Measurements from ENCODE around the gene ADAMTSL1.

ADAMTSL1 gene

DNA sequence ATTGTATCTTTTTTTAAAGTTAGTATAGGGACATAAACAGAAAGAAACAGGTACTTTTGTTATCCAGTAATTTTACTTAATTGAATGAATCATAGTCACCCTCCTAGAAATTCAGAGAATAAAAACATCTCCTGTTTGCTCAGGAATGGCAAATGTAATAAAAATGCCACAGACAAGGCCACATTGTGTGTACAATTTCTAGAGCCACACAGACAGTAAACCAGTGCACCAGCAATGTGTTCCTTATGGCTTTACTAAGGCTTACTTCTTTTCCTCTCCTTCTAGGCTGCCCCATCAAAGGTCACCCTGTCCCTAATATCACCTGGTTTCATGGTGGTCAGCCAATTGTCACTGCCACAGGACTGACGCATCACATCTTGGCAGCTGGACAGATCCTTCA lies 413.6 kb downstream of the ADAMTSL1 start:
- FAIRE-seq: no peak
- DNase-seq (ENCODE audit: insufficient read length, low spot score): no peak
- no peak for TF ChIP-seq POLR2A (IDR thresholded peaks at IDR 0.05; ENCODE audit: low read depth, low read length)

DNA sequence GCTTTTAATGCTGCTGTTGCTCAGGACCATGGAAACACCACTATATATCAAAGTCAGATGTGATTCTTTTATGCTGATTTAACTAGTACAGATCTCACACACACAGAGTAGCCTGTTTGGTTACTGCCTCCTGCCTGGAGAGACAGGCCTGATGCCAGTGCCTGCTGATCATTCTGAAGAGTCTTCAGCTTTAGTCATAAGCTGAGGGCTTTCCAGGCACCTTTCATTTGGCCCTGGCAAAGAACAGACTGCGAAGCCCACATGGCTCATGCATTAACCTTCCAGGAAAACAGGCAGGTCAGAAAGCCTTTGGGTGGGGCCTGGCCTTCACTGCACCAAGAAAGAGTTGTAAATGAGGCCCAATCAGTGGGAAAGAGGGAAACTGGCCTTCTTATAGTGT lies 414.3 kb downstream of the ADAMTSL1 start:
- FAIRE-seq: no peak
- no peak for TF ChIP-seq POLR2A (IDR thresholded peaks at IDR 0.05; ENCODE audit: low read depth, low read length)
- DNase-seq (ENCODE audit: insufficient read length, low spot score): no peak

DNA sequence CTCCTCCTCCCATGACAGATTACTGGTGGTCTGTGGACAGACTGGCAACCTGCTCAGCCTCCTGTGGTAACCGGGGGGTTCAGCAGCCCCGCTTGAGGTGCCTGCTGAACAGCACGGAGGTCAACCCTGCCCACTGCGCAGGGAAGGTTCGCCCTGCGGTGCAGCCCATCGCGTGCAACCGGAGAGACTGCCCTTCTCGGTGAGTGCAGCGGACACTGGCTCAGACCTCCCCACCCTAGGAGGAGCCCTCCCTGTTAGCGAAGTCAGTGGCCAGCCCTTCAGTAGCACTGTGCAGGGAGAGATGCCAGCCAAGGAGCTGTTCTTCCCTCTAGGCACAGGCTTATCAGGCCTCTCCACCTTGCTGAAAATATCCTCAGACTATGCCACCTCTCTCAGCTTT lies 415.6 kb downstream of the ADAMTSL1 start:
- DNase-seq (ENCODE audit: insufficient read length, low spot score) (no peak), FAIRE-seq (no peak)
- no peak for TF ChIP-seq POLR2A (IDR thresholded peaks at IDR 0.05; ENCODE audit: low read depth, low read length)

DNA sequence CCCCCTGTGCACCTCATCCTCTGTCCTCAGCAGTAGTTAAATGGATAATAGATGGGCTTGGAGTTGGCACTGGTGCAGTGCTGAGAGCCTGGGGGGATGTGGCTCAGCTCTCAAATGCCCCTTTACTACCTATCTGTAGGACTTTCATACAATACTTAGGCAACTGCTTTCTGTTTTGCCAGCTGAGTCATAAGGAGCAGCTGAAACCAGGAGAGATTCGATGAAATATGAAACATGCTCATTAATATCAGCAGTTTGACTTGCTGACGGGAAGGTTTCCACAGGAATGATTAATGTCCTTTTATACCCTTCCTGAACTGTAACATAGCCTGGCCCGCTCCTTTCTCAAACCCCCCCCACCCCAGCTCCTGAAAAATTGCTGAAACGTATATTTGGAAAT lies 416.4 kb downstream of the ADAMTSL1 start:
- FAIRE-seq: peak; percentile 48
- TF ChIP-seq POLR2A (IDR thresholded peaks at IDR 0.05; ENCODE audit: low read depth, low read length): no peak
- DNase-seq (ENCODE audit: insufficient read length, low spot score): no peak

DNA sequence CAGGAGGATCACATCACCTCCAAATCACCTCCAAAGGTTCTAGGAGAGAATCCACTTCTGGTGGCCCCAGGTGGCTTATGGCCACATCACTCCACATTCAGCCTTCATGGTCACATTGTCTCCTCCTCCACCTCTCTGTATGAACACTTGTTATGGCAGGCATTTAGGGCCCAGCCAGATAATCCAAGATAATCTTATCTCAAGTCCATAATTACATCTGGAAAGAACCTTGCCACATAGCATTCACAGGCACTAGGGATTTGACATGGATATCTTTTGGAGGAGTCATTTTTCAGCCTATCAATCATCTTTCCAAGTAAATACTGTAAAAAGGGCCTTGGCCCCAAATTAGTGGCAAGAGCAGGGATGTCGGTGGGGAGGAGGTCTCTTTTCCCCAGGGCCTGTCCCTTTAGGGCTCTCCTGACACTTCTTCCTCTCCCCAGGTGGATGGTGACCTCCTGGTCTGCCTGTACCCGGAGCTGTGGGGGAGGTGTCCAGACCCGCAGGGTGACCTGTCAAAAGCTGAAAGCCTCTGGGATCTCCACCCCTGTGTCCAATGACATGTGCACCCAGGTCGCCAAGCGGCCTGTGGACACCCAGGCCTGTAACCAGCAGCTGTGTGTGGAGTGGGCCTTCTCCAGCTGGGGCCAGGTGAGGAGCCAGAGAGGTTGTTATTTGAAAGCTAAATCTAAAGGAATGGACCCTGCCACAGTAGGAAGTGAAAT lies 418.2 kb downstream of the ADAMTSL1 start:
- FAIRE-seq (no peak), DNase-seq (ENCODE audit: insufficient read length, low spot score) (no peak)
- no peak for TF ChIP-seq POLR2A (IDR thresholded peaks at IDR 0.05; ENCODE audit: low read depth, low read length)

DNA sequence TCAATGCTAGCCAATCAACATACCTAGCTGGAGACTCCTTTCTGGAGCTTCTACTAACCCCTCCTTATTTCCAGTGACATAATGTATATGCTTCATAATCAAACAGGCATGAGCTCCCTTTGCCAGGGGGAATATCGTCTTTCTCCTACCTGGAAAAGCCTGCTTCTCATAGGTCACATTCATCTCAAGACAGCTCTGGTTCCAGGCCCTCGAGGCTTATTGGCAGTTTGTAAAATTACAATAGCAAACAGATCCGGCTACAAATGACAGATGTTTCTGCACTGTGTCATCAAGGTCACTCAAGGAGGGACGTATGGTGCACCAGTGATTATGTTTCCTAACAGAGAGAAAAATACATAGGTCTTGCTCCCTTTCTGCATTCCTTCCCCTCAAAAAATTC lies 419.1 kb downstream of the ADAMTSL1 start:
- no peak for TF ChIP-seq POLR2A (IDR thresholded peaks at IDR 0.05; ENCODE audit: low read depth, low read length)
- DNase-seq (ENCODE audit: insufficient read length, low spot score) (no peak), FAIRE-seq (no peak)

DNA sequence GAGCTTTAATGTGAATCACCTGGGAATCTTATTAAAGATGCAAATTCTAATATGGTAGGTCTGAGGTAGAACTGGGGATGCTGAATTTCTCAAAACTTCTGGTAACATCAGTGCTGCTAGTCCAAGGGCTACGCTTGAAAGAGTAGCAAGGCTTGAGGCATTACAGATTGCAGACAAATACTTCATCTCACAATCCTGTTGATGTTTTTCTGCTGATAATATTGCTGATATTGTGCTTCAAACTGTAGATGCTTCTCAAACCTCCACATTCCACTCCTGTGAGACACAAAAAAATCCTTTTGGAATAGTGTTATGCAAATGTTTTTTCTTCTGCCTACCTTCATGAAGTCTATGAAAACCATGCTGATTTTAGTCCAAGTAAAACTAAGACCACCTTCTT lies 419.5 kb downstream of the ADAMTSL1 start:
- no peak for FAIRE-seq

DNA sequence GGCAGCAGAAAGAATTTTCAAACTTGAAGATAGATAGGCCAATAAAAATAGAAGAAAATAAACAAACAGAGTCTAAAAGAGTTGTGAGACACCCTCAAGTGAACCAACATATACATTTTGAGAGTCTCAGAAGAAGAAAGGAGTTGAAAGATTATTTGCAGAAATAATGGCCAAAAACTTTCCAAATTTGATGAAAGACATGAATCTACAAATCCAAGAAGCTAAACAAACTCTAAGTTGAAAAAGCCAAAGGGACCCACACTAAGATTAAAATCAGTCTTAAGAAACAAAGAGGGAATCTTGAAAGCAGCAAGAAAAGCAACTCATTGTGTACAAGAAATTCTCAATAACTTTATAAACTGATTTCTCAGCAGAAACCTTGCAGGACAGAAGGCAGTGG lies 422.1 kb downstream of the ADAMTSL1 start:
- DNase-seq (ENCODE audit: insufficient read length, low spot score) (no peak), FAIRE-seq (no peak)
- TF ChIP-seq POLR2A (IDR thresholded peaks at IDR 0.05; ENCODE audit: low read depth, low read length): no peak

More for the DNA sequence above, 419.5 kb downstream of the ADAMTSL1 start:
- TF ChIP-seq POLR2A (IDR thresholded peaks at IDR 0.05; ENCODE audit: low read depth, low read length): no peak
- no peak for DNase-seq (ENCODE audit: insufficient read length, low spot score)

DNA sequence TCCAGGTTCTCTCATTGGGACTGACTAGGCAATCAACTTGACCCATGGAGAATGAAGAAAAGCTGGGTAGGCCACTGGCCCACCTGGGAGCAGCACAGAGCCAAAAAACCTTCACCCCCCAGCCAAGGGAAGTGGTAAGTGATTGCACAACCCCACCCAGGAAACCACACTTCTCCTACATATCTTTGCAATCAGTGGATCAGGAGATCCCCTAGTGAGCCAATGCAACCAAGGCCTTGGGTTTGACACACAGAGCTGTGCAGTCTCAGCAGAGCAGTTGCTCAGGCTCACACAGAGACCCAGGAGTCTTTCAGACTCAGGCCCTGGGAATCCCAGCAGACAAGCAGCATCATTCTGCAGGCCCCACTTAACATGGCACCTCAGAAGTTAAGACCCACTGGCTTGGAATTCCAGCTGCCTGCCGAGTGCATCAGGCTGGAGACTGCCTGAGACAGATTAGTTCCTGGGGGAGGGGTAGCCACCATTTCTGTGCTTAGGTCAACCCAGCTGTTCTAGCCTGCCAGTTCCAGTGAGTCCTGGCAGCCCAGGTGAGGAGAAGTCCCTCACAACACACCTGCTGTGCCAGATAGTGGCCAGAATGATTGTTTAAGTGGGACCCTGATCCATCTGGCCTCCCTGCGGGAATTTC lies 422.7 kb downstream of the ADAMTSL1 start:
- FAIRE-seq (no peak), DNase-seq (ENCODE audit: insufficient read length, low spot score) (no peak)
- TF ChIP-seq POLR2A (IDR thresholded peaks at IDR 0.05; ENCODE audit: low read depth, low read length): no peak

DNA sequence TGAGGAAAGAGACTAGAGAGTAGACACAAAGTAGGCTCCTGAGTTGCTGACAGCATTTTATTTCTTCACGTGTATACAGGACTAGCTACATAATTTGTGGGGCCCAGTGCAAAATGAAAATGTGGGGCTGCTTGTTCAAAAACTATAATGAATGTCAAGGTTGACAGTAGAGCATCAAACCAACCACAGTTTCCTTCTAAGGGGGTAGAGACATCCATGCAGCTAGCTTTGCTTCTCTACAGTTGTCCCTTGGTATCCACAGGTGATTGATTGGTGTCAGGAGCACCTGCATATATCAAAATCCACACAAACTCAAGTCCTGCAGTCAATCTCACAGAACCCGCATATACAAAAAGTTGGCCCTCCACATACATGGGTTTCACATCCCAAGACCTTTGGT lies 429.5 kb downstream of the ADAMTSL1 start:
- no peak for TF ChIP-seq POLR2A (IDR thresholded peaks at IDR 0.05; ENCODE audit: low read depth, low read length)
- no peak for FAIRE-seq
- no peak for DNase-seq (ENCODE audit: insufficient read length, low spot score)

DNA sequence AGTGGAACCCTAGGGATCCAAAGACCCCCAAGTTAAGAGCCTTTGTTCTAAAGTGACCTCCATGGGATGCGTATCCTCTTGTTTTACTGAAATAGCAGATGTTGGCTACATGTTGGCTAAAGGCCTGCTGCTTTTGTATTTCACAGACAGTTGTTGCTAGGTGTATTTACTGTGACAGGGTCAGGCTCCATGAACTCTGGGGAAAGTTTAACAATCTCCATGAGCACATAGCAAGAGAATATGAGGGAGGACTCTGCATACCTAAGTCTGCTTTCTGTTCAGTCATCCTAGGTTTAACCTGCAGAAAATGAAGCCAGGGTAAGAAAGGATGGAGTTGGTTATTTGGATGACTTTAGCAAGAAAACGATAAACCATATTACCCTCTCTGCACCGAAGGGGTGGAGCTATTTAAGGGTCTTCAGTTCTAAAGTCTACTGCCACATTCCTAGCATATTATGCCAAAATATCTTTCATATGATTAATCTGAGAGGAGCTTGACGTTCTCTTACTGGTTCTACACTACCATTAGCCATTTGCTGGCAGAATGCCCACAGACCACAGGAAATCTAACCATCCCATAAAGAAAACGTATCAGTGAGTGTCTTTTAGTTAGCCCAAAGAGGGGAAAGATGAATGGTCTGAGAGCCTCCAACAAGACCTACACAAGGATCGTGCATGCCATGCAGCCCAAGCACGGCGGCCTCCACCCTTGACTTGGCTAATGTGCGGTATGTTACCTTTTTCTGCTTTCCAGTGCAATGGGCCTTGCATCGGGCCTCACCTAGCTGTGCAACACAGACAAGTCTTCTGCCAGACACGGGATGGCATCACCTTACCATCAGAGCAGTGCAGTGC lies 431.3 kb downstream of the ADAMTSL1 start:
- DNase-seq (ENCODE audit: insufficient read length, low spot score) (peak; percentile 41), FAIRE-seq (peak; percentile 96)
- TF ChIP-seq POLR2A (IDR thresholded peaks at IDR 0.05; ENCODE audit: low read depth, low read length): no peak

DNA sequence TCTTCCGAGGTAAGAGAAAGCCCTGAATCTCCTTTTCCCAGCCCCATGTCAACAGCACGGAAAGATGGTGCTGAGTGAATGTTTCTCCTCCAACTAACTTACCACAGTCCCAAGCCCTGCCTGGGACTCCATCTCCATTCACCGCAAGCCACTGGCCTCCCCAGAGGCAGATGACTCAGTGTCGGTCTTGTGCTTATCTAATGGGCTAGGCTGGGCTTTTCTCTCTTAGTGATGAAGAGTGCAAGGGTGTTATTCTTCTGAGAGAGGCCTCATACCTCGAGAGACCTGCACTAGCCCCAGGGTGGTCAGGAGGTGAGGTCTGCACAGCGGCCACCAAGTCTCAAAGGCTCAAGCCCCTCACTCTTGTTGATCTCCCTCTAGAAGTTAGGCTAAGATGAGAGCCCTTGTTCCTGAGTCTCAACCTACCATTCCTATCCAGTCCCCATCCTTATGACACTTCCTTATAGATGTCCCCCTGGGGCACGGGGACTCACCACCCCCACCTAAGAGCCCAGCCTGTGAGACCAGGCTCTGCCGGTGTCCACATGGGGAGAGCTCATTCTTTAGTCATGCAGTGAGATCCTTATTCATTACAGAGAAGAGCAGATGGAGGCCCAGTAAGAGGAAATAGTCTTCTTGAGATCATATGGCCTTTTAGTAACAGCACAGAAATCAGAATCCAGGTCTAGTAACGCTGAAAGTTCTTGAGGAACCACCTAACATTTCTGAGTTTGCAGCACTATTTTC lies 432.1 kb downstream of the ADAMTSL1 start:
- TF ChIP-seq POLR2A (IDR thresholded peaks at IDR 0.05; ENCODE audit: low read depth, low read length): no peak
- DNase-seq (ENCODE audit: insufficient read length, low spot score): no peak
- peak; percentile 61 for FAIRE-seq

DNA sequence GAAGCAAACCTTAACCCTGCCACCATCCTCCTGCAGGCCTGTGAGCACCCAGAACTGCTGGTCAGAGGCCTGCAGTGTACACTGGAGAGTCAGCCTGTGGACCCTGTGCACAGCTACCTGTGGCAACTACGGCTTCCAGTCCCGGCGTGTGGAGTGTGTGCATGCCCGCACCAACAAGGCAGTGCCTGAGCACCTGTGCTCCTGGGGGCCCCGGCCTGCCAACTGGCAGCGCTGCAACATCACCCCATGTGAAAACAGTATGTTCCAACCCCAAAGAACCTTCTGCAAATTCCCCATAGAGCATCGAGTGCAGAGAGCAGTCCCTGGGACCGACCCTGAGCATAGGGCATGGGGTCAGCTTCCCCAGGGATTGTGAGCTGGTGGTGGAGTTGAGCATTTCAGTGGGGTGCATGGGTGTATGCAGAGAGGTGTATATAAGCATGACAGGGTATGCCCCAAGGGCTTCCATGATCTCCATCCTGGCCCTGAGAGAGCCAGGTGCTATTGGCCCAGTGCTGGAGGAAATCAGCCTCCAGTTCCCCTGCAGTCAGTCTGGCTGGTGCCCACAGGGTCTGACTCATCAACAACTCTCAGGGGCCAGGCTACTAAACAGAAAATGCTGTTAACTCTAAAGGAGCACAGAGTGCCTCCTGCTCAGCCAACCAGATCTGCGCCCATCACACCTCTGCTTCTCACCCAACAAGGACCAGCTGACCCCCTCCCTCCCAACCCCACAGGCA lies 432.9 kb downstream of the ADAMTSL1 start:
- TF ChIP-seq POLR2A (IDR thresholded peaks at IDR 0.05; ENCODE audit: low read depth, low read length): no peak
- FAIRE-seq (peak; percentile 96), DNase-seq (ENCODE audit: insufficient read length, low spot score) (peak; percentile 84)

Measured in H54 (cell line).